Measurements from ENCODE around the gene PRKCZ. TPM values are rescaled to one million over a fixed set of nuclear protein-coding genes. Genes with fewer than 3 reads are reported as not detected.

The PRKCZ gene
- total RNA-seq, 1 experiment from 2014 or later: 56.8 TPM

DNA sequence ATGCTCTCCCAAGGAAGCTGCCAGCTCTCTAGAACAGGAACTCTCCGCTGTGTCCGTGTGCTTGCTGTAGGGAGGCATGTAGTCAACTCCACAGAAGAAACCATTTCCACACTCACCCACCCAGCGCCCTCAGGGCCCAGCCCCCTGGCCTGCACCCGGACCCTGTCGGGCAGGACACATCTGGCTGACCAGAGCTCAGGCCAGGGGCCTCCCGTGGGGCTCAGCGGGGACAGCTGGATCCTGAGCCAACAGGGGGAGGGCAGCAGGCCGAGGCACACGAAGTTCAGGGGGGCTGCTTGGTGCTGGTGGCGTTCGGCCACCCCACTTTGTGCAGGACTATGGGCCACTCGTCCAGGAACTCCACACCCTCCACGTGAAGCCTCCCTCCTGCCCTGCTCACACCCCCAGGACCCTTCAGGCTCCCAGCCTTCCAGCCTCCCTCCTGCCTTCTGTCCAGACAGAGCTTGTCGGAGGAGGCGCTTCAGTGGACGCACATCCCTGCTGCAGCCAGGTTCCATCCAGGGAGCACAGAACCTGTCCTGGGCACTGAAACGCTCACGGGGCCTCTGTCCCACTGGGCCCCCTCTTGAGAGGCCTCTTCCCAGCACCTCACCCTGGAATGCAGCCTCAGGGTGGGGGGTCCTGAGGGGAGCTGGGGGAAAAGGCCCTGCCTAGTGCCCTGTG, 159.3 kb downstream of the PRKCZ start:
- H3F3A ChIP-seq (ENCODE audit: low read length, unreplicated experiment): no peaks in the 10 kb centered on the region
- ATAC-seq: no peak
- CTCF ChIA-PET: interaction anchor here (1.1 kb wide), 1 partner anchor 10 kb away, joined by 5 read pairs; no protein-coding TSS in a partner anchor

DNA sequence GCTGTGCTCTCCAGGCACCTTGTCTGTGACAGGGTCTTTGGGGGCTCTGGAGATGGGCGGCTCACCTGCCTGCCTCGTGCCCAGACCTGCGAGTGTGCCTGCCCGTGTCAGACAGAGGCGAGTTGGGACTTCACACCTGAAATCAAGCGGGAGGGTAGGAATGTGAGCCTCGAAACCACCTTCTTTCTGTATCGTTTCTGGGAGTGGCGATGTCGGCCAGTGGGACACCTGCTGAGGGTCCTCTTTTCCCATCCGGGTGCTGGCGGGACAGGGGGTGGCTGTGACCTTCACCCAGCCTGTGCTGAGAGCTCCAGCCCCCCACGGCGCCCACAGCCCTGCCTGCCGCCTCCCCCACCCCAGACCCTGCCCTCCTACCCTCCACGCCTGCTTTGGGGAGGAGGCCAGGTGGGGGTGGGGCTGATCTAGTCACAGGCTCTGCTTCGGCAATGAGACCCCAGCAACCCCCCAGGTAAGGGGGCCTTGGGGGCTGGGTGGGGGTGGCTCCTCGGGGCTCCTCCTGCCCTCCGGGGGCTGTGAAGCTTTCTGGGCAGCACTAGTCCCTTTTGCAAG, 160.0 kb downstream of the PRKCZ start:
- Histone ChIP-seq H3F3A (ENCODE audit: low read length, unreplicated experiment) (no peaks in the 10 kb centered on the region), H3K4me1 (ENCODE audit: insufficient read depth, low read length) (peaks cover 55% of the 10 kb centered on the region), H3K4me2 (ENCODE audit: low read length) (no peak overlapping the region), H2AFZ (ENCODE audit: low read length) (no peak overlapping the region), H3K4me3 (ENCODE audit: low read length) (no peak overlapping the region), H4K20me1 (ENCODE audit: low read length) (no peaks in the 10 kb centered on the region), H3K36me3 (ENCODE audit: low read depth, low read length) (no peaks in the 10 kb centered on the region), H3K27me3 (ENCODE audit: low read length) (no peaks in the 10 kb centered on the region), H3K9ac (ENCODE audit: low read length) (no peak overlapping the region), H3K27ac (ENCODE audit: low read length) (no peak overlapping the region), H3K9me3 (ENCODE audit: low read length) (no peaks in the 10 kb centered on the region), H3K79me2 (ENCODE audit: low read length) (no peaks in the 10 kb centered on the region), H3K9me2 (replicated peaks; ENCODE audit: low read length) (no peaks in the 10 kb centered on the region)
- intact Hi-C loops (cut with micrococcal nuclease): loop anchor here (5.0 kb wide), 1 partner anchor 172 kb away; no protein-coding TSS in a partner anchor
- DNase-seq (no peak), ATAC-seq (no peak)
- TF ChIP-seq, protein P1, sequence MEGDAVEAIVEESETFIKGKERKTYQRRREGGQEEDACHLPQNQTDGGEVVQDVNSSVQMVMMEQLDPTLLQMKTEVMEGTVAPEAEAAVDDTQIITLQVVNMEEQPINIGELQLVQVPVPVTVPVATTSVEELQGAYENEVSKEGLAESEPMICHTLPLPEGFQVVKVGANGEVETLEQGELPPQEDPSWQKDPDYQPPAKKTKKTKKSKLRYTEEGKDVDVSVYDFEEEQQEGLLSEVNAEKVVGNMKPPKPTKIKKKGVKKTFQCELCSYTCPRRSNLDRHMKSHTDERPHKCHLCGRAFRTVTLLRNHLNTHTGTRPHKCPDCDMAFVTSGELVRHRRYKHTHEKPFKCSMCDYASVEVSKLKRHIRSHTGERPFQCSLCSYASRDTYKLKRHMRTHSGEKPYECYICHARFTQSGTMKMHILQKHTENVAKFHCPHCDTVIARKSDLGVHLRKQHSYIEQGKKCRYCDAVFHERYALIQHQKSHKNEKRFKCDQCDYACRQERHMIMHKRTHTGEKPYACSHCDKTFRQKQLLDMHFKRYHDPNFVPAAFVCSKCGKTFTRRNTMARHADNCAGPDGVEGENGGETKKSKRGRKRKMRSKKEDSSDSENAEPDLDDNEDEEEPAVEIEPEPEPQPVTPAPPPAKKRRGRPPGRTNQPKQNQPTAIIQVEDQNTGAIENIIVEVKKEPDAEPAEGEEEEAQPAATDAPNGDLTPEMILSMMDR (conservative IDR thresholded peaks at IDR 0.05; ENCODE audit: low read depth, low read length): no peak
- no peak for TF ChIP-seq EZH2phosphoT487 (IDR thresholded peaks at IDR 0.05; ENCODE audit: borderline replicate concordance, low read length)
- TF ChIP-seq EZH2 (IDR thresholded peaks at IDR 0.05; ENCODE audit: low read length, unreplicated experiment): no peak
- ChIA-PET CTCF (no interaction called here), POLR2A (ENCODE audit: unreplicated experiment) (no interaction called here)
- no TSS peak for BruUV-seq (replicated peaks)

More for the DNA sequence above, 159.3 kb downstream of the PRKCZ start:
- Histone ChIP-seq H3K36me3 (ENCODE audit: low read depth, low read length) (no peaks in the 10 kb centered on the region), H3K9ac (ENCODE audit: low read length) (no peak overlapping the region), H3K9me3 (ENCODE audit: low read length) (no peaks in the 10 kb centered on the region), H3K27me3 (ENCODE audit: low read length) (no peaks in the 10 kb centered on the region), H3K4me3 (ENCODE audit: low read length) (no peak overlapping the region), H3K9me2 (replicated peaks; ENCODE audit: low read length) (no peaks in the 10 kb centered on the region), H3K4me2 (ENCODE audit: low read length) (no peak overlapping the region), H3K27ac (ENCODE audit: low read length) (no peak overlapping the region), H3K4me1 (ENCODE audit: insufficient read depth, low read length) (peaks cover 56% of the 10 kb centered on the region), H3K79me2 (ENCODE audit: low read length) (no peaks in the 10 kb centered on the region), H2AFZ (ENCODE audit: low read length) (no peak overlapping the region), H4K20me1 (ENCODE audit: low read length) (no peaks in the 10 kb centered on the region)
- POLR2A ChIA-PET (ENCODE audit: unreplicated experiment): interaction anchor here (2.1 kb wide), 1 partner anchor 10 kb away, joined by 9 read pairs; no protein-coding TSS in a partner anchor
- no TSS peak for BruUV-seq (replicated peaks)
- TF ChIP-seq, protein P1 (conservative IDR thresholded peaks at IDR 0.05; ENCODE audit: low read depth, low read length): no peak
- TF ChIP-seq EZH2 (IDR thresholded peaks at IDR 0.05; ENCODE audit: low read length, unreplicated experiment) (no peak), EZH2phosphoT487 (IDR thresholded peaks at IDR 0.05; ENCODE audit: borderline replicate concordance, low read length) (no peak)
- DNase-seq: no peak
- intact Hi-C loops (cut with micrococcal nuclease): loop anchor here (2.0 to 5.0 kb wide), 3 partner anchors 15 to 173 kb away; partner anchors contain the start of gene FAAP20

DNA sequence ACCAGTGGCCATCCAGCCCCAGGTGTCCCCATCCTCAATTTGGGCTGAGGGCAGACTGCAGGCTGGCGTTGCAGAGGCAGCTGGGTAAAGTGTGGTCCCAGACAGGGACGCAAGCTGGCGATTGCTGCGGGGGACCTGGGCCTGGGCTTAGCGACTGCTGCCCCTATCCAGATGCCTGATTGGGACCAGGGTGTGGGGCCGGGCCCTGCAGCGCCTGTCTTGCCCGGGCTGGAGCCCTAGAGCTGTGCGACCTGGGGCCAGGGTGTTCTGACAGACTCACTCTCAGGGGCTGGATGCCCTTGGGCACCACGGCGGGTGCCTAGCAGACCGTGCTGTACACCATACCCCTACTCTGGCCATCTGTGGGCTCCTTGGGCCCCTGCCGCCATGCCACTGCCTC, 160.6 kb downstream of the PRKCZ start:
- TF ChIP-seq, protein P1 (conservative IDR thresholded peaks at IDR 0.05; ENCODE audit: low read depth, low read length): no peak
- TF ChIP-seq EZH2 (IDR thresholded peaks at IDR 0.05; ENCODE audit: low read length, unreplicated experiment) (no peak), EZH2phosphoT487 (IDR thresholded peaks at IDR 0.05; ENCODE audit: borderline replicate concordance, low read length) (no peak)
- DNase-seq: no peak
- H3K4me2 ChIP-seq (ENCODE audit: low read length): no peak overlapping the region
- no peaks in the 10 kb centered on the region for H3K27me3 ChIP-seq (ENCODE audit: low read length)
- H2AFZ ChIP-seq (ENCODE audit: low read length): no peak overlapping the region
- no peaks in the 10 kb centered on the region for H3K9me2 ChIP-seq (replicated peaks; ENCODE audit: low read length)
- ATAC-seq: no peak
- H4K20me1 ChIP-seq (ENCODE audit: low read length): no peaks in the 10 kb centered on the region
- no peaks in the 10 kb centered on the region for H3K79me2 ChIP-seq (ENCODE audit: low read length)
- H3K9ac ChIP-seq (ENCODE audit: low read length): no peak overlapping the region
- ChIA-PET CTCF (no interaction called here), POLR2A (ENCODE audit: unreplicated experiment) (no interaction called here)
- no peaks in the 10 kb centered on the region for H3F3A ChIP-seq (ENCODE audit: low read length, unreplicated experiment)
- BruUV-seq (replicated peaks): no TSS peak
- H3K4me1 ChIP-seq (ENCODE audit: insufficient read depth, low read length): peaks cover 49% of the 10 kb centered on the region
- intact Hi-C loops (cut with micrococcal nuclease): loop anchor here (5.0 kb wide), 1 partner anchor 172 kb away; no protein-coding TSS in a partner anchor
- H3K4me3 ChIP-seq (ENCODE audit: low read length): no peak overlapping the region
- H3K36me3 ChIP-seq (ENCODE audit: low read depth, low read length): no peaks in the 10 kb centered on the region
- no peaks in the 10 kb centered on the region for H3K9me3 ChIP-seq (ENCODE audit: low read length)
- no peak overlapping the region for H3K27ac ChIP-seq (ENCODE audit: low read length)

All from PC-3 (cell line).